OCI-LY3 (cell line): ENCODE data around the gene MMP2.

ENCODE experiments used
- H2AFZ ChIP-seq: fragments of 200-600, 300-600 bp; shearing (Covaris generic); 2 replicates; pipeline ENCODE4 v1.6.0; 2014; ENCODE audit warnings: antibody characterized with exemption, low read depth, low read length
- H3K27ac ChIP-seq: fragments of 200-600, 300-600 bp; sonication (generic); 2 replicates; pipeline ENCODE4 v1.5.1; 2014; ENCODE audit warnings: mild to moderate bottlenecking, low read length, moderate library complexity, mixed read lengths
- H3K27me3 ChIP-seq: fragments of 200-600, 300-600 bp; sonication (generic); 2 replicates; pipeline ENCODE4 v1.6.1; 2014; ENCODE audit warnings: low read depth, low read length, mixed read lengths
- H3K36me3 ChIP-seq: fragments of 200-600, 300-600 bp; sonication (generic); replicated peaks from 2 replicates; pipeline ENCODE3; 2014; ENCODE audit warnings: low read depth, low read length, mixed read lengths
- H3K4me1 ChIP-seq: fragments of 300-600, 200-600 bp; sonication (generic); 2 replicates; pipeline ENCODE4 v1.6.1; 2014; ENCODE audit warnings: low read length, mixed read lengths
- H3K4me2 ChIP-seq: fragments of 200-600, 300-600 bp; sonication (generic); 2 replicates; pipeline ENCODE4 v1.6.1; 2014; ENCODE audit warnings: low read length, mixed read lengths
- H3K4me3 ChIP-seq: fragments of 300-600, 200-600 bp; sonication (generic); 2 replicates; pipeline ENCODE4 v1.5.1; 2014; ENCODE audit warnings: antibody characterized with exemption, mild to moderate bottlenecking, low read length, moderate library complexity
- H3K79me2 ChIP-seq: fragments of 300-600, 200-600 bp; shearing (Covaris generic); 2 replicates; pipeline ENCODE4 v1.6.1; 2014; ENCODE audit warnings: mild to moderate bottlenecking, low read length, mixed read lengths
- H3K9ac ChIP-seq: fragments of 300-600, 200-600 bp; shearing (Covaris generic); 2 replicates; pipeline ENCODE4 v1.6.0; 2014; ENCODE audit warnings: mild to moderate bottlenecking, low read length, moderate library complexity
- H3K9me3 ChIP-seq: fragments of 200-600, 300-600 bp; shearing (Covaris generic); 2 replicates; pipeline ENCODE4 v1.6.1; 2014; ENCODE audit warnings: low read length, mixed read lengths; ENCODE audit not compliant: insufficient read depth
- H4K20me1 ChIP-seq: fragments of 200-600, 300-600 bp; sonication (generic); 2 replicates; pipeline ENCODE4 v1.6.1; 2016; ENCODE audit warnings: low read length, mixed read lengths; ENCODE audit not compliant: insufficient read depth
- CTCF ChIP-seq: fragments of 200-600, 300-600 bp; sonication (generic); IDR thresholded peaks from 2 replicates; pipeline ENCODE4 v1.5.1; 2014; ENCODE audit warnings: antibody characterized with exemption, low read length, low read depth
- EZH2phosphoT487 ChIP-seq: fragments of 200-600 bp; shearing (Covaris generic); IDR thresholded peaks from 2 replicates; pipeline ENCODE4 v1.6.1; 2018; ENCODE audit warnings: antibody characterized with exemption, mixed run types, low read depth

Gene MMP2

GRCh38 chr16:55471448-55472097 is 7.4 kb upstream of the MMP2 start:
- TF ChIP-seq EZH2phosphoT487 (no peak), CTCF (no peak)
- Histone ChIP-seq H3K9me3 (no peaks in the 10 kb centered on the region), H3K9ac (no peak overlapping the region), H3K79me2 (no peaks in the 10 kb centered on the region), H2AFZ (no peak overlapping the region), H3K36me3 (no peaks in the 10 kb centered on the region), H3K4me2 (no peak overlapping the region), H4K20me1 (no peaks in the 10 kb centered on the region), H3K4me3 (no peak overlapping the region), H3K27ac (no peak overlapping the region), H3K4me1 (no peaks in the 10 kb centered on the region), H3K27me3 (peaks cover 4% of the 10 kb centered on the region; the same call in 1 of the 2 replicates)

- H3K79me2 ChIP-seq = no peaks in the 10 kb centered on the region
- H3K27ac ChIP-seq = no peak overlapping the region
- H3K9ac ChIP-seq = no peak overlapping the region
- H3K4me1 ChIP-seq = no peaks in the 10 kb centered on the region
- no peak overlapping the region for H2AFZ ChIP-seq
- no peaks in the 10 kb centered on the region for H4K20me1 ChIP-seq
- no peaks in the 10 kb centered on the region for H3K36me3 ChIP-seq
- TF ChIP-seq EZH2phosphoT487 (no peak), CTCF (no peak)
- H3K27me3 ChIP-seq = peaks cover 4% of the 10 kb centered on the region; the same call in 1 of the 2 replicates
- H3K4me3 ChIP-seq = no peak overlapping the region
- H3K4me2 ChIP-seq = no peak overlapping the region
- no peaks in the 10 kb centered on the region for H3K9me3 ChIP-seq
These were observed 5.4 kb upstream of the MMP2 start for GRCh38 chr16:55473587-55473986.

GRCh38 chr16:55474821-55475220 is 4.2 kb upstream of the MMP2 start:
- Histone ChIP-seq H3K27ac (no peak overlapping the region), H3K9ac (no peak overlapping the region), H3K4me1 (no peaks in the 10 kb centered on the region), H3K27me3 (peaks cover 4% of the 10 kb centered on the region; the same call in 1 of the 2 replicates), H3K4me3 (no peak overlapping the region), H3K36me3 (no peaks in the 10 kb centered on the region), H4K20me1 (no peaks in the 10 kb centered on the region), H3K4me2 (no peak overlapping the region), H3K79me2 (no peaks in the 10 kb centered on the region), H3K9me3 (no peaks in the 10 kb centered on the region), H2AFZ (no peak overlapping the region)
- TF ChIP-seq EZH2phosphoT487 = no peak
- TF ChIP-seq CTCF = no peak

- H3K9me3 ChIP-seq = no peaks in the 10 kb centered on the region
- no peak overlapping the region for H2AFZ ChIP-seq
- no peak overlapping the region for H3K4me3 ChIP-seq
- H4K20me1 ChIP-seq = no peaks in the 10 kb centered on the region
- H3K27me3 ChIP-seq = peaks cover 4% of the 10 kb centered on the region; the same call in 1 of the 2 replicates
- no peaks in the 10 kb centered on the region for H3K4me1 ChIP-seq
- TF ChIP-seq CTCF (no peak), EZH2phosphoT487 (no peak)
- no peaks in the 10 kb centered on the region for H3K79me2 ChIP-seq
- no peak overlapping the region for H3K4me2 ChIP-seq
- no peak overlapping the region for H3K9ac ChIP-seq
- no peak overlapping the region for H3K27ac ChIP-seq
- no peaks in the 10 kb centered on the region for H3K36me3 ChIP-seq
These were observed 3.1 kb upstream of the MMP2 start for GRCh38 chr16:55475919-55476318.
